ENCODE measurements around the gene RBMS1. TPM values are rescaled to one million over a fixed set of nuclear protein-coding genes. Genes with fewer than 3 reads are reported as not detected.

Gene RBMS1
- total and polyA plus RNA-seq, 4 experiments from 2014 or later, result 101 to 131 (median 112) TPM

DNA sequence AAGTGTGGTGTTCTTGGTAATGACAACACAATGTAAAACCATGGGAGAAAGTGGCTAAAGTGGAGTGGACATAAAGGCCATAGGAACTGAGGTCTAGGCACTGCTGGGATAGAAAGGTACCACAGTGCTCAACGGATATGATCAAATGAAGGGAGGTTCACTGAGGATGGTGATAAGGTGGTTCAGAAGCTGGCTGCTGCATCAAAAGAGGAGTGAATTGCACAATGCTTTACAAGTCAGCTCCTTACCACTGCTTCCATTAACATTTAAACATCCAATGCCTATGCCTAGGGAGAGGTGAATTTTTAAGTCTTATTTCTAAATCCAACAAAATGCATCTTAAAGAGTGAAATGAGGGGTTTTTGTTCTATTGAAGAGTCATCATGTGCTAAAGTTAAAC lies 193.4 kb downstream of the RBMS1 start:
- no peak overlapping the region for H3K4me3 ChIP-seq (ENCODE audit: low read length in 2 of 2)
- peaks cover 52 to 71% (median 62%) of the 10 kb centered on the region in 4 donors for H3K4me1 Mint-ChIP-seq
- peak overlapping the region in 2 of 8 donors; percentile 5 to 29 for H3K4me3 Mint-ChIP-seq
- intact Hi-C loops (cut with micrococcal nuclease), result no loop called here
- H3K9me3 Mint-ChIP-seq, result no peaks in the 10 kb centered on the region
- DNase-seq, result no peak
- ChIA-PET POLR2A (ENCODE audit: partially characterized antibody) (no interaction called here), CTCF (ENCODE audit: partially characterized antibody) (no interaction called here)
- H3K27me3 ChIP-seq (ENCODE audit: insufficient read depth, low read length), result no peaks in the 10 kb centered on the region
- H3K4me1 ChIP-seq (ENCODE audit: insufficient read depth, low read length), result peaks cover 40% of the 10 kb centered on the region
- H3K27ac Mint-ChIP-seq, result peak overlapping the region in 2 of 7 donors; percentile 49 to 81
- no peaks in the 10 kb centered on the region for H3K27me3 Mint-ChIP-seq
- H3K36me3 Mint-ChIP-seq, result peaks cover 65 to 81% of the 10 kb centered on the region in 2 donors
- peaks cover 19% of the 10 kb centered on the region for H3K36me3 ChIP-seq (ENCODE audit: insufficient read depth, low read length)
- H3K27ac ChIP-seq (ENCODE audit: low read depth, low read length), result no peak overlapping the region
- no peaks in the 10 kb centered on the region for H3K9me3 ChIP-seq (ENCODE audit: control insufficient read depth in 1 of 2, low read length in 2 of 2)

GRCh38 chr2:160299540-160299939 lies 194.1 kb downstream of the RBMS1 start:
- intact Hi-C loops (cut with micrococcal nuclease), result no loop called here
- Histone ChIP-seq H3K36me3 (ENCODE audit: insufficient read depth, low read length) (peaks cover 19% of the 10 kb centered on the region), H3K4me1 (ENCODE audit: insufficient read depth, low read length) (peaks cover 41% of the 10 kb centered on the region), H3K27ac (ENCODE audit: low read depth, low read length) (no peak overlapping the region), H3K9me3 (ENCODE audit: control insufficient read depth in 1 of 2, low read length in 2 of 2) (no peaks in the 10 kb centered on the region), H3K4me3 (ENCODE audit: low read length in 2 of 2) (no peak overlapping the region), H3K27me3 (ENCODE audit: insufficient read depth, low read length) (no peaks in the 10 kb centered on the region)
- ChIA-PET CTCF (ENCODE audit: partially characterized antibody) (interaction anchor here (0.6 to 1.0 kb wide), 2 partner anchors 130 to 763 kb away, joined by 3 read pairs; no protein-coding TSS in a partner anchor), POLR2A (ENCODE audit: partially characterized antibody) (no interaction called here)
- Mint-ChIP-seq H3K36me3 (peaks cover 65 to 84% of the 10 kb centered on the region in 2 donors), H3K27me3 (no peaks in the 10 kb centered on the region), H3K27ac (peak overlapping the region in 5 of 7 donors; percentile 18 to 43 (median 38)), H3K9me3 (no peaks in the 10 kb centered on the region), H3K4me1 (peaks cover 59 to 77% (median 67%) of the 10 kb centered on the region in 4 donors), H3K4me3 (peak overlapping the region in 1 of 8 donors; percentile 29)
- no peak for DNase-seq

DNA sequence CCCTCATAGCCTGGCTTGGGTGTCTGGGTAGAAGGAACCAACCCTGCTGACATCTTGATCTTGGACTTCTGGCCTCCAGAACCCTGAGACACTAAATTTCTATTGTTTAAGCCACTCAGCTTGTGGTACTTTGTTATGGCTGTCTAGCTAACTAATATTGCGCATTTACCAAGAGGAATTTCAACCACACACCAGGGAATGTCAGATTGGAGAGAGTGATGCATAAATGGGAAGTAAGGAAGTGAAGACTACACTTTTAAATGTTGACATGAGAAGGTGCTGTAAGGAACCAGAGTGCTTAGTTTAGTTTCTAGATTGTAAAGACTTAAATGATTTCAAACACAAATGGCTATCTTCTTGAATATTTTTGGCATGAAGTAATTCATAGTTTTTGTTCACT lies 194.6 kb downstream of the RBMS1 start:
- CTCF ChIA-PET (ENCODE audit: partially characterized antibody), result interaction anchor here (0.6 to 1.0 kb wide), 2 partner anchors 131 to 763 kb away, joined by 3 read pairs; no protein-coding TSS in a partner anchor
- no peaks in the 10 kb centered on the region for H3K27me3 Mint-ChIP-seq
- no peaks in the 10 kb centered on the region for H3K27me3 ChIP-seq (ENCODE audit: insufficient read depth, low read length)
- peaks cover 65 to 83% of the 10 kb centered on the region in 2 donors for H3K36me3 Mint-ChIP-seq
- H3K4me1 Mint-ChIP-seq, result peaks cover 63 to 81% (median 68%) of the 10 kb centered on the region in 4 donors
- peaks cover 19% of the 10 kb centered on the region for H3K36me3 ChIP-seq (ENCODE audit: insufficient read depth, low read length)
- no peaks in the 10 kb centered on the region for H3K9me3 ChIP-seq (ENCODE audit: control insufficient read depth in 1 of 2, low read length in 2 of 2)
- H3K4me1 ChIP-seq (ENCODE audit: insufficient read depth, low read length), result peaks cover 41% of the 10 kb centered on the region
- no peak overlapping the region for H3K4me3 ChIP-seq (ENCODE audit: low read length in 2 of 2)
- H3K27ac Mint-ChIP-seq, result peak overlapping the region in 3 of 7 donors; percentile 6 to 38 (median 27)
- intact Hi-C loops (cut with micrococcal nuclease), result no loop called here
- no peak for DNase-seq
- H3K27ac ChIP-seq (ENCODE audit: low read depth, low read length), result no peak overlapping the region
- no peak overlapping the region for H3K4me3 Mint-ChIP-seq
- POLR2A ChIA-PET (ENCODE audit: partially characterized antibody), result no interaction called here
- H3K9me3 Mint-ChIP-seq, result no peaks in the 10 kb centered on the region

DNA sequence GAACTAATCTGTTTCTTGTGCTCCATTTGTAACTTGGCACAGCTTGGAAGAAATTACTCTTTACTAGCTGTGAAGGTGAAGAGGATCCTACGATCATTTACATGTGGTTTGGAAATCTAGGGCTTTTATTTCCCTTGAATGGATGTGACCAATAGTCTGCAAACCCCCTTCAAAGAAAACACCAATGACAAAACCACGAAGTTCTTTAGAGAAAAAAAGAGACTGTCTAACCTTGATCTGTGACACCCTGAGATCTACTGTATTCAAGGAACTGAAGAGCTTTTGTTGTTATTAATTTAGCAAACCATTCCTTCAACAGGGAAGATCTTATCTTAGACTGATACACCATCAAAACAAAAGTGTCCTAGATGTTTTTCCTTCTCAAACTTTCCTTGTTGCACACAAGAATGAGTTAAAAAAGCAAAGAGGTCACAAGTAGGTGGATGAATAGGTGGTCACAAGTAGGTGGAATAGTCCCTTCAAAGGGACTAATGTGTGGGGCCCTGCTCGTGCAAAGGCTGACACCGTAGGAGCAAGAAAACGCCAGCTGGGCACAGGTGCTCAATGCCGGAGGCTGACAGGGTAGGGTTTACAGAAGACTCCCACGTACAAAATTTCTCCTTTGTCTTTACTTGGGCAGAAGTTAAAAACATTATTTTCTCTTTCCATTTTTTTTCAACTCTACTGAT lies 197.9 kb downstream of the RBMS1 start:
- Mint-ChIP-seq H3K9me3 (no peaks in the 10 kb centered on the region), H3K27me3 (no peaks in the 10 kb centered on the region), H3K4me1 (peaks cover 58 to 84% (median 71%) of the 10 kb centered on the region in 4 donors), H3K27ac (peak overlapping the region; percentile 11 to 81 (median 72)), H3K36me3 (peaks cover 72 to 82% of the 10 kb centered on the region in 2 donors), H3K4me3 (peak overlapping the region in 5 of 8 donors; percentile 11 to 60 (median 47))
- Histone ChIP-seq H3K9me3 (ENCODE audit: control insufficient read depth in 1 of 2, low read length in 2 of 2) (no peaks in the 10 kb centered on the region), H3K4me3 (ENCODE audit: low read length in 2 of 2) (no peak overlapping the region), H3K36me3 (ENCODE audit: insufficient read depth, low read length) (peaks cover 18% of the 10 kb centered on the region), H3K27ac (ENCODE audit: low read depth, low read length) (no peak overlapping the region), H3K27me3 (ENCODE audit: insufficient read depth, low read length) (no peaks in the 10 kb centered on the region), H3K4me1 (ENCODE audit: insufficient read depth, low read length) (peaks cover 41% of the 10 kb centered on the region)
- no peak for DNase-seq
- intact Hi-C loops (cut with micrococcal nuclease), result loop anchor here (2.0 kb wide), 1 partner anchor 13 kb away; no protein-coding TSS in a partner anchor
- CTCF ChIA-PET (ENCODE audit: partially characterized antibody), result interaction anchor here (1.0 to 1.8 kb wide), 4 partner anchors 16 to 700 kb away, joined by 4 to 6 read pairs (median 4); no protein-coding TSS in a partner anchor
- POLR2A ChIA-PET (ENCODE audit: partially characterized antibody), result interaction anchor here (1.1 kb wide), 1 partner anchor 26 kb away, joined by 3 read pairs; no protein-coding TSS in a partner anchor

DNA sequence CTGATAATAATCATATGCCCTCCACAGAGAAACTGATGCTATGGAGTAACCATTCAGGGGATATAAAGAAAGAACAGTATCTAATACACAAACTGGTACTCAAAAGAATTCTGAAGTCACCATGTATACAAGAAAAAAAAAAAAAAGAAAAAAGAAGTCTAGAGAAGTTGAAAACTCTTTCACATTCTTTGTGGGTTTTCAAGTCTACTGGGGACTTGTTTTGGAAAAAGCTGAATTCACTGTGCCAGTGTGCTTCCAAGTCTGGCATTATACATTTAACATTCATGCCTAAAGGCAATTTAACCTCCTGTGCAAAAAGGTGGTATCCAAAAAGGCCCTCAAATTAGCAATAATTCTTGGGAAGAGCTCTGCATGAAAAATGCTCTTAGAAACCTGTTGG lies 198.7 kb downstream of the RBMS1 start:
- no peak overlapping the region for H3K4me3 ChIP-seq (ENCODE audit: low read length in 2 of 2)
- H3K27me3 Mint-ChIP-seq, result no peaks in the 10 kb centered on the region
- POLR2A ChIA-PET (ENCODE audit: partially characterized antibody), result interaction anchor here (1.1 kb wide), 1 partner anchor 25 kb away, joined by 3 read pairs; no protein-coding TSS in a partner anchor

DNA sequence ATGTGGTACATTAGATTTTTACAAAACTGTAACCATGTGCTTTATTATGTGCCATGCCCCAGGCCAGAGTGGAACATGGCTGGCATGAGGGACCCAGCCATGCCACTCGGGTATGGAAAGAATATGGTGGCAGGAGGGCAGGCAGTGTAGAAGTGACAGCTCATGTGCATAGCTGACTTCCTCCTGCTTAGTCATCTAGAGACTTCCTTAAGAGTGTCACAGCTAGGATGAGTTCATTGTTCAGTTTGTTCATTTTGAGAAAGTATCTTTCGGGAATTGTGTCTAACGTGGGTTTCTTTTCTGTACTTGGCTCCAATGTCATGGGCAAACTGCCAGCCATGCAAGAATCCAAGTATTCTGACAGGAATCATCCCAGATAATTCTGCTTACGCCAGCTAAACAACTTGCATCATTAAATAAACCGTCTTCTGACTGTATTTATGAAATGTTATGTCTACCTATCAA lies 199.2 kb downstream of the RBMS1 start:
- DNase-seq, result no peak
- H3K9me3 ChIP-seq (ENCODE audit: control insufficient read depth in 1 of 2, low read length in 2 of 2), result no peaks in the 10 kb centered on the region
- Mint-ChIP-seq H3K9me3 (no peaks in the 10 kb centered on the region), H3K27me3 (no peaks in the 10 kb centered on the region), H3K4me3 (no peak overlapping the region), H3K4me1 (peaks cover 50 to 81% (median 60%) of the 10 kb centered on the region in 4 donors), H3K36me3 (peaks cover 66 to 78% of the 10 kb centered on the region in 2 donors), H3K27ac (peak overlapping the region in 5 of 7 donors; percentile 1 to 57 (median 27))
- peaks cover 36% of the 10 kb centered on the region for H3K4me1 ChIP-seq (ENCODE audit: insufficient read depth, low read length)
- ChIA-PET POLR2A (ENCODE audit: partially characterized antibody) (no interaction called here), CTCF (ENCODE audit: partially characterized antibody) (interaction anchor here (1.2 to 1.8 kb wide), 3 partner anchors 15 to 30 kb away, joined by 4 to 6 read pairs (median 4); no protein-coding TSS in a partner anchor)
- no peak overlapping the region for H3K27ac ChIP-seq (ENCODE audit: low read depth, low read length)
- intact Hi-C loops (cut with micrococcal nuclease), result loop anchor here (2.0 kb wide), 1 partner anchor 14 kb away; no protein-coding TSS in a partner anchor
- H3K36me3 ChIP-seq (ENCODE audit: insufficient read depth, low read length), result peaks cover 8% of the 10 kb centered on the region
- H3K4me3 ChIP-seq (ENCODE audit: low read length in 2 of 2), result no peak overlapping the region
- no peaks in the 10 kb centered on the region for H3K27me3 ChIP-seq (ENCODE audit: insufficient read depth, low read length)

More for the DNA sequence above, 198.7 kb downstream of the RBMS1 start:
- CTCF ChIA-PET (ENCODE audit: partially characterized antibody), result interaction anchor here (1.0 to 1.8 kb wide), 4 partner anchors 15 to 701 kb away, joined by 4 to 6 read pairs (median 4); no protein-coding TSS in a partner anchor
- Histone ChIP-seq H3K36me3 (ENCODE audit: insufficient read depth, low read length) (peaks cover 12% of the 10 kb centered on the region), H3K27me3 (ENCODE audit: insufficient read depth, low read length) (no peaks in the 10 kb centered on the region), H3K9me3 (ENCODE audit: control insufficient read depth in 1 of 2, low read length in 2 of 2) (no peaks in the 10 kb centered on the region), H3K4me1 (ENCODE audit: insufficient read depth, low read length) (peaks cover 38% of the 10 kb centered on the region), H3K27ac (ENCODE audit: low read depth, low read length) (no peak overlapping the region)
- intact Hi-C loops (cut with micrococcal nuclease), result loop anchor here (2.0 kb wide), 1 partner anchor 14 kb away; no protein-coding TSS in a partner anchor
- Mint-ChIP-seq H3K36me3 (peaks cover 68 to 79% of the 10 kb centered on the region in 2 donors), H3K9me3 (no peaks in the 10 kb centered on the region), H3K27ac (peak overlapping the region in 6 of 7 donors; percentile 5 to 81 (median 58)), H3K4me3 (peak overlapping the region in 2 of 8 donors; percentile 17 to 41), H3K4me1 (peaks cover 55 to 82% (median 66%) of the 10 kb centered on the region in 4 donors)
- DNase-seq, result no peak
